CD14-positive monocyte (primary cell): ENCODE data around the gene RELN. TPM values are rescaled to one million over a fixed set of nuclear protein-coding genes. Genes with fewer than 3 reads are reported as not detected.

Experiments
- DNase-seq, 3 donors: peaks; one replicate each; pipeline ENCODE4 v3.0.0-alpha.2; 2011 to 2022
- H2AFZ ChIP-seq: 2 replicates; pipeline ENCODE4 v1.6.0; 2012; ENCODE audit warnings: mild to moderate bottlenecking, low read depth, low read length, inconsistent platforms; ENCODE audit not compliant: insufficient read depth, poor library complexity, severe bottlenecking
- H3K27ac ChIP-seq, 2 donors: 1 replicate in 1 of 2; 2 replicates in 1 of 2; pipeline ENCODE4 v1.5.1; 2012 to 2013; ENCODE audit warnings: low read length in 2 of 2, control low read depth in 1 of 2, inconsistent platforms in 1 of 2, low read depth in 1 of 2, mild to moderate bottlenecking in 1 of 2
- H3K27me3 ChIP-seq, 2 donors: one replicate each; pipeline versions ENCODE4 v1.6.0 to v1.6.1; 2011 to 2013; ENCODE audit warnings: low read length in 2 of 2; ENCODE audit not compliant: control insufficient read depth in 2 of 2, insufficient read depth in 2 of 2
- H3K36me3 ChIP-seq, 2 donors: replicated peaks in 1 of 2; 1 replicate in 1 of 2; 2 replicates in 1 of 2; pipeline versions ENCODE4 v1.5.1 to v1.6.1; 2012 to 2013; ENCODE audit warnings: low read length in 2 of 2, control low read depth in 1 of 2, inconsistent platforms in 1 of 2, mild to moderate bottlenecking in 1 of 2; ENCODE audit not compliant: insufficient read depth in 2 of 2, control insufficient read depth in 1 of 2
- H3K4me1 ChIP-seq, 2 donors: 1 replicate in 1 of 2; 2 replicates in 1 of 2; pipeline versions ENCODE4 v1.5.1 to v1.6.1; 2012 to 2013; ENCODE audit warnings: low read length in 2 of 2, control low read depth in 1 of 2, inconsistent platforms in 1 of 2, mild to moderate bottlenecking in 1 of 2, moderate library complexity in 1 of 2; ENCODE audit not compliant: insufficient read depth in 2 of 2, control insufficient read depth in 1 of 2
- H3K4me2 ChIP-seq: replicated peaks from 2 replicates; pipeline ENCODE3; 2012; ENCODE audit warnings: low read length, moderate library complexity, mild to moderate bottlenecking; ENCODE audit not compliant: poor library complexity, severe bottlenecking; ENCODE audit errors: extremely low read depth
- H3K4me3 ChIP-seq, 3 experiments: fragments of 200-600 bp in 1 of 3; sonication (generic) in 1 of 3; replicated peaks in 1 of 3; 1 replicate in 2 of 3; 2 replicates in 1 of 3; pipeline ENCODE4 v1.5.1; 2011 to 2013; ENCODE audit warnings: low read length in 3 of 3, mild to moderate bottlenecking in 3 of 3, control low read depth in 2 of 3, low read depth in 2 of 3, inconsistent platforms in 1 of 3, moderate library complexity in 1 of 3
- H3K79me2 ChIP-seq: 2 replicates; pipeline ENCODE4 v1.6.0; 2012; ENCODE audit warnings: mild to moderate bottlenecking, control low read depth, inconsistent platforms, low read length, moderate library complexity; ENCODE audit not compliant: insufficient read depth
- H3K9ac ChIP-seq: 2 replicates; pipeline ENCODE4 v1.6.0; 2017; ENCODE audit warnings: low read length, mild to moderate bottlenecking; ENCODE audit not compliant: insufficient read depth, poor library complexity, severe bottlenecking
- H3K9me3 ChIP-seq, 2 donors: replicated peaks in 1 of 2; 1 replicate in 1 of 2; 2 replicates in 1 of 2; pipeline versions ENCODE4 v1.5.1 to v1.6.1; 2012 to 2013; ENCODE audit warnings: low read length in 2 of 2, control low read depth in 1 of 2; ENCODE audit not compliant: control insufficient read depth in 1 of 2, insufficient read depth in 1 of 2
- H4K20me1 ChIP-seq: 2 replicates; pipeline ENCODE4 v1.6.0; 2012; ENCODE audit warnings: mild to moderate bottlenecking, low read length, control low read depth, moderate library complexity; ENCODE audit not compliant: insufficient read depth
- H3K27ac Mint-ChIP-seq, 7 donors: one replicate each; pipeline ENCODE4 v1.8.0; 2020; ENCODE audit warnings: mild to moderate bottlenecking in 7 of 7, mixed read lengths in 7 of 7, moderate library complexity in 6 of 7, inconsistent platforms in 2 of 7
- H3K27me3 Mint-ChIP-seq, 3 donors: one replicate each; pipeline ENCODE4 v1.8.0; 2021 to 2022; ENCODE audit warnings: low read depth in 3 of 3, mild to moderate bottlenecking in 3 of 3, mixed read lengths in 3 of 3, moderate library complexity in 3 of 3, inconsistent platforms in 1 of 3
- H3K36me3 Mint-ChIP-seq, 2 donors: one replicate each; pipeline ENCODE4 v1.8.0; 2020; ENCODE audit warnings: mixed read lengths in 2 of 2, inconsistent platforms in 1 of 2, mild to moderate bottlenecking in 1 of 2
- H3K4me1 Mint-ChIP-seq: one replicate; pipeline ENCODE4 v1.8.0; 2020; ENCODE audit warnings: mild to moderate bottlenecking, mixed read lengths
- H3K4me3 Mint-ChIP-seq, 2 donors: one replicate each; pipeline ENCODE4 v1.8.0; 2020; ENCODE audit warnings: mild to moderate bottlenecking in 2 of 2, mixed read lengths in 2 of 2, moderate library complexity in 1 of 2
- H3K9me3 Mint-ChIP-seq, 7 donors: one replicate each; pipeline ENCODE4 v1.8.0; 2020 to 2022; ENCODE audit warnings: mixed read lengths in 7 of 7, mild to moderate bottlenecking in 6 of 7, moderate library complexity in 6 of 7, inconsistent platforms in 2 of 7
- CTCF ChIP-seq: fragments of 200-600 bp; IDR thresholded peaks from one replicate; pipeline ENCODE4 v1.8.0; 2022; ENCODE audit warnings: antibody characterized with exemption, mild to moderate bottlenecking
- WGBS: methylation state at CpG from one replicate; pipeline ENCODE4 v1.1.5; 2013; ENCODE audit warnings: missing lambda C conversion rate; ENCODE audit not compliant: insufficient coverage; 5-methylcytosine and 5-hydroxymethylcytosine counted together
- intact Hi-C, 2 donors: fragments of 100-400 bp; cut with micrococcal nuclease; formaldehyde crosslinking; loops; one replicate each; pipeline versions ENCODE4 v1.15.0 to v1.15.1; 2023
- polyA plus RNA-seq, 3 donors: library from polyadenylated mRNA; depleted of rRNA in 1 of 3; unstranded in 2 of 3; stranded (reverse) in 1 of 3; fragments of 300-500 nt in 2 of 3; fragments of >200 nt in 1 of 3; fragmentation: Illumina TruSeq in 2 of 3; gene quantifications; 1 replicate in 2 of 3; 2 replicates in 1 of 3; pipeline ENCODE4 v1.2.3, GENCODE V29; 2012 to 2021

RELN gene
- polyA plus RNA-seq, 3 donors = not detected

GRCh38 chr7:103649052-103649451 is 340.4 kb downstream of the RELN start:
- intact Hi-C loops = no loop called here
- Mint-ChIP-seq H3K27ac (no peak overlapping the region), H3K27me3 (peaks cover 0 to 2% (median 1%) of the 10 kb centered on the region in 3 donors), H3K9me3 (peaks cover 0 to 10% (median 6%) of the 10 kb centered on the region in 7 donors), H3K4me3 (no peak overlapping the region), H3K4me1 (no peaks in the 10 kb centered on the region), H3K36me3 (no peaks in the 10 kb centered on the region)
- no peak overlapping the region for H3K9ac ChIP-seq
- H3K4me1 ChIP-seq = no peaks in the 10 kb centered on the region
- no peaks in the 10 kb centered on the region for H3K79me2 ChIP-seq
- no peak overlapping the region for H2AFZ ChIP-seq
- no CpG with 5 or more reads among the region's 2 CpGs for WGBS
- TF ChIP-seq CTCF = no peak
- no peaks in the 10 kb centered on the region for H3K27me3 ChIP-seq
- H4K20me1 ChIP-seq = no peaks in the 10 kb centered on the region
- no peak for DNase-seq
- no peak overlapping the region for H3K27ac ChIP-seq
- H3K4me3 ChIP-seq = no peak overlapping the region
- H3K4me2 ChIP-seq = no peak overlapping the region
- H3K36me3 ChIP-seq = no peaks in the 10 kb centered on the region
- H3K9me3 ChIP-seq = no peaks in the 10 kb centered on the region

- no peak for TF ChIP-seq CTCF
- no peak overlapping the region for H3K9ac ChIP-seq
- no peaks in the 10 kb centered on the region for H4K20me1 ChIP-seq
- H3K9me3 ChIP-seq = no peaks in the 10 kb centered on the region
- Mint-ChIP-seq H3K4me1 (no peaks in the 10 kb centered on the region), H3K4me3 (no peak overlapping the region), H3K9me3 (peaks cover 0 to 10% (median 6%) of the 10 kb centered on the region in 7 donors), H3K27ac (no peak overlapping the region), H3K27me3 (peaks cover 0 to 1% (median 0%) of the 10 kb centered on the region in 3 donors), H3K36me3 (no peaks in the 10 kb centered on the region)
- no peaks in the 10 kb centered on the region for H3K4me1 ChIP-seq
- DNase-seq = no peak
- no peak overlapping the region for H3K4me3 ChIP-seq
- no peaks in the 10 kb centered on the region for H3K79me2 ChIP-seq
- H3K4me2 ChIP-seq = no peak overlapping the region
- no peaks in the 10 kb centered on the region for H3K27me3 ChIP-seq
- no peak overlapping the region for H3K27ac ChIP-seq
- no peak overlapping the region for H2AFZ ChIP-seq
- no peaks in the 10 kb centered on the region for H3K36me3 ChIP-seq
- WGBS = no CpG with 5 or more reads among the region's 1 CpG
- intact Hi-C loops = no loop called here
These were observed 341.3 kb downstream of the RELN start for GRCh38 chr7:103648135-103648534.
